Aorta (tissue), 5 donors: ENCODE results near the gene LHFPL4. TPM values are rescaled to one million over a fixed set of nuclear protein-coding genes. Genes with fewer than 3 reads are reported as not detected.
"Not testable (repeated sequence)": the region's sequence is repeated elsewhere in the genome, so short reads cannot be mapped to it uniquely, and the experiment has no call there.

ENCODE experiments used
- ATAC-seq: fragments of 200-7000 bp; cut with Tn5 transposase; one replicate; pipeline ENCODE4 v1.9.1; 2022; ENCODE audit warnings: moderate library complexity; ENCODE audit not compliant: low FRiP score
- DNase-seq, 2 donors: peaks; one replicate each; pipeline ENCODE4 v3.0.0-alpha.2; 2020
- H3K27ac ChIP-seq, 2 donors: one replicate each; pipeline ENCODE4 v1.5.1; 2013; ENCODE audit warnings: low read length in 2 of 2, mild to moderate bottlenecking in 2 of 2, moderate library complexity in 2 of 2, control low read depth in 1 of 2, inconsistent platforms in 1 of 2, low read depth in 1 of 2
- H3K27me3 ChIP-seq, 2 donors: one replicate each; pipeline ENCODE4 v1.6.1; 2013; ENCODE audit warnings: control low read depth in 1 of 2, low read length in 1 of 2, mild to moderate bottlenecking in 1 of 2, moderate library complexity in 1 of 2; ENCODE audit not compliant: insufficient read depth in 2 of 2, control insufficient read depth in 1 of 2
- H3K36me3 ChIP-seq, 2 donors: one replicate each; pipeline ENCODE4 v1.6.1; 2013; ENCODE audit warnings: control low read depth in 1 of 2, low read length in 1 of 2, mild to moderate bottlenecking in 1 of 2; ENCODE audit not compliant: insufficient read depth in 2 of 2, control insufficient read depth in 1 of 2
- H3K4me1 ChIP-seq, 2 donors: one replicate each; pipeline ENCODE4 v1.6.1; 2013; ENCODE audit warnings: low read length in 2 of 2, control low read depth in 1 of 2, mild to moderate bottlenecking in 1 of 2, moderate library complexity in 1 of 2; ENCODE audit not compliant: insufficient read depth in 2 of 2, control insufficient read depth in 1 of 2
- H3K4me3 ChIP-seq, 2 donors: one replicate each; pipeline ENCODE4 v1.5.1; 2013; ENCODE audit warnings: low read length in 2 of 2, control low read depth in 1 of 2, mild to moderate bottlenecking in 1 of 2
- H3K9me3 ChIP-seq: one replicate; pipeline ENCODE4 v1.6.1; 2013; ENCODE audit warnings: mild to moderate bottlenecking, low read length; ENCODE audit not compliant: control insufficient read depth
- WGBS, 2 donors: extraction: QIAGEN DNeasy Blood & Tissue Kit; methylation state at CpG; one replicate each; pipeline ENCODE4 v1.1.7; 2013; 5-methylcytosine and 5-hydroxymethylcytosine counted together
- intact Hi-C, 2 donors: fragments of 100-400 bp; cut with DNase I; formaldehyde crosslinking; loops; one replicate each; pipeline versions ENCODE4 v1.14.2 to v1.15.0; 2022
- polyA plus RNA-seq, 2 donors: library from polyadenylated mRNA; stranded (reverse); fragments of 200-250 nt; gene quantifications; one replicate each; pipeline ENCODE4 v1.2.3, GENCODE V29; 2013
- total RNA-seq, 2 donors: library from RNA; stranded (reverse); fragmentation: NEBNext Ultra II Directional; extraction: Animal tissue kit (Norgen Biotek cat#: 25700); gene quantifications; one replicate each; pipeline ENCODE4 v1.2.1, GENCODE V29; 2021
- donor health status: healthy with polysubstance abuse.
- donor health status: Bipolar disorder and iron deficiency.
- donor health status: DM: no; HTN: no; CAD: no.
- donor health status: DM: no; HTN: no; CAD: no.
- donor health status: DM: yes; HTN: yes; CAD: no.

LHFPL4 gene
- total and polyA plus RNA-seq, 4 donors, result 0.03 TPM; not detected in 3

- Histone ChIP-seq H3K36me3 (no peaks in the 10 kb centered on the region), H3K4me3 (no peak overlapping the region), H3K9me3 (no peaks in the 10 kb centered on the region), H3K4me1 (no peaks in the 10 kb centered on the region), H3K27me3 (no peaks in the 10 kb centered on the region), H3K27ac (no peak overlapping the region)
- DNase-seq, result no peak
- ATAC-seq, result no peak
- WGBS, 2 donors, result 23 to 25% methylated on average over 19 of the region's 19 CpGs
- intact Hi-C loops, result loop anchor here in 1 of 2 donors (10.0 kb wide), 1 partner anchor 145 kb away; the partner anchor contains the start of gene MTMR14
Observed at GRCh38 chr3:9499455-9500107, 54.0 kb downstream of the LHFPL4 start.

DNA sequence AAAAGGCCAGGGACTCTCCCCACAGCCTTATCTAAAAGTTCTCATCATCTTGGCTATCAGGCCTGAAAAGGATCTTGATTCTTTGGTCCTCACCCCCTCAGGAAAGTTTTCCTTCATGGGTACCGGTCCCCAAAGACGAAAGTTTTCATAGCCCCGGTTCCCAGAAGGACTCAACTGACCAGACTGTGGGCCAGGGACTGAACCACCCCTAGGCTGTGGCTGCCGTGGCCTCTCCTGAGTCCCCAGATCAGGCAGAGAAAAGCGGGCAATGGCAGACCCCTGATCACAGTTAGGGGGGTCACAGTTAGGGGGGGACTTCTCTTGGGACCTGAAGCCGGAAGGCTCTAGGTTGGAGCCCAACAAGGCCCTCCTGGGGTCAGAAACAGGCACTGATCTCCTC is 54.8 kb downstream of the LHFPL4 start:
- Histone ChIP-seq H3K9me3 (no peaks in the 10 kb centered on the region), H3K4me3 (no peak overlapping the region), H3K36me3 (no peaks in the 10 kb centered on the region), H3K4me1 (no peaks in the 10 kb centered on the region), H3K27me3 (no peaks in the 10 kb centered on the region), H3K27ac (no peak overlapping the region)
- WGBS, 2 donors, result 82 to 85% methylated on average over 6 of the region's 6 CpGs
- ATAC-seq, result no peak
- no peak for DNase-seq
- intact Hi-C loops, result no loop called here

DNA sequence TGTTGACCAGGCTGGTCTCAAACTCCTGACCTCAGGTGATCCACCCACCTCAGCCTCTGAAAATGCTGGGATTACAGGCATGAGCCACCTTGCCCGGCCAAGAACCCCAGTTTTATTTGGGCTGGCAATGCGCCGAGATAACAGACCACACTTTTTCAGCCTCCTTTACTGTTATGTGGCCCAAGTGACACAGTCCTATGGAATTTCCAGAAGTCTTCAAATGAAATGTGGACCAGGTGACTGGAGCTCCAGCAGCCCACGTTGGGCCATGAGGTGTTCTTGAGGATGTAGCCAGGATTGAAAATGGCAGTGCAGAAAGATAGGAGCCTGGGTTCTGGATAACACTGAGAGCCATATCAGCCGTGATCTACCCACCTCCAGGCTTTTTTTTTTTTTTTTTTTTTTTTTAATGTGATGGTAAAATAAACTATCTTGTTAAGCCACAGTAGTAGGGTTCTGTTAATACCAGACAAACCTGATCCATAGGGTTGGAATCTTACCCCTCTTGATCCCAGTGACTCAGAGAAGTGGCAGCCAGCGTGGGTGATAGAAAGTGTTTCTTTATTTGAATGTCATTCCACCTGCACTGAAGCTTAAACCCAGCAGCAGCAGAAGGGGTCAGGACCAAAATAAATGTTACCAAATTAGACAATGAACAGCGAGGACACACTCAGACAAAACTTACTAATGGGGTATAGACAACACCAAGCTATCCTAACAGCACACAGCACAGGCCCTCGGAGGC is 55.6 kb downstream of the LHFPL4 start:
- ATAC-seq (no peak), DNase-seq (no peak)
- Histone ChIP-seq H3K4me1 (no peaks in the 10 kb centered on the region), H3K4me3 (no peak overlapping the region), H3K27me3 (no peaks in the 10 kb centered on the region), H3K9me3 (no peaks in the 10 kb centered on the region), H3K27ac (no peak overlapping the region), H3K36me3 (no peaks in the 10 kb centered on the region)
- 75 to 78% methylated on average over 8 of the region's 8 CpGs for WGBS, 2 donors
- intact Hi-C loops, result no loop called here

- 75 to 81% methylated on average over 6 of the region's 6 CpGs for WGBS, 2 donors
- no peaks in the 10 kb centered on the region for H3K9me3 ChIP-seq
- no peak overlapping the region for H3K27ac ChIP-seq
- no peaks in the 10 kb centered on the region for H3K36me3 ChIP-seq
- no peak for DNase-seq
- H3K27me3 ChIP-seq, result no peaks in the 10 kb centered on the region
- intact Hi-C loops, result no loop called here
- no peak for ATAC-seq
- no peaks in the 10 kb centered on the region for H3K4me1 ChIP-seq
- no peak overlapping the region for H3K4me3 ChIP-seq
Observed at GRCh38 chr3:9496893-9497292, 56.7 kb downstream of the LHFPL4 start.

DNA sequence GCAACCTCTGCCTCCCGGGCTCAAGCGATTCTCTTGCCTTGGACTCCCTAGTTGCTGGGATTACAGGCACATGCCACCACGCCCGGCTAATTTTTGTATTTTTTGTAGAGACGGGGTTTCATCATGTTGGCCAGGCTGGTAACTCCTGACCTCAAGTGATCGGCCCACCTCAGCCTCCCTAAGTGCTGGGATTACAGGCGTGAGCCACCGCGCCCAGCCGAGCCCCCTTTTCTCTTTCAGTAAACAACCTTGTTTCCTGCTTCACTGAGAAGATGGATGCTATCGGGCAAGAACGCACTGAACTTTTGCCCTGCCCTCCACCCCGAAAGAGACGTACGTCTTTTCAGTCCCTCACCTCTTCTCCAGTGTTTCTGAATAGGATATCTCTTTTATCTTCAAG is 59.6 kb downstream of the LHFPL4 start:
- WGBS, 2 donors, result 92 to 93% methylated on average over 15 of the region's 15 CpGs
- H3K4me1 ChIP-seq, H3K4me3 ChIP-seq, H3K36me3 ChIP-seq, H3K9me3 ChIP-seq, DNase-seq, H3K27ac ChIP-seq, H3K27me3 ChIP-seq, intact Hi-C loops, ATAC-seq: not testable (repeated sequence)

- no peaks in the 10 kb centered on the region for H3K27me3 ChIP-seq
- H3K36me3 ChIP-seq, result no peaks in the 10 kb centered on the region
- 46 to 54% methylated on average over 3 of the region's 3 CpGs for WGBS, 2 donors
- H3K27ac ChIP-seq, result no peak overlapping the region
- DNase-seq (no peak), ATAC-seq (no peak)
- no peaks in the 10 kb centered on the region for H3K9me3 ChIP-seq
- intact Hi-C loops, result no loop called here
- no peak overlapping the region for H3K4me3 ChIP-seq
- no peaks in the 10 kb centered on the region for H3K4me1 ChIP-seq
Observed at GRCh38 chr3:9491506-9491905, 62.1 kb downstream of the LHFPL4 start.

- Histone ChIP-seq H3K9me3 (no peaks in the 10 kb centered on the region), H3K36me3 (no peaks in the 10 kb centered on the region)
- 98 to 100% methylated on average over 1 of the region's 1 CpG for WGBS, 2 donors
Observed at GRCh38 chr3:9485248-9485647, 68.4 kb downstream of the LHFPL4 start.

GRCh38 chr3:9480265-9480664 is 73.4 kb downstream of the LHFPL4 start:
- Histone ChIP-seq H3K27ac (no peak overlapping the region), H3K4me3 (no peak overlapping the region), H3K4me1 (no peaks in the 10 kb centered on the region), H3K27me3 (no peaks in the 10 kb centered on the region), H3K36me3 (peaks cover 7% of the 10 kb centered on the region in 2 donors), H3K9me3 (no peaks in the 10 kb centered on the region)
- DNase-seq (no peak), ATAC-seq (no peak)
- intact Hi-C loops, result no loop called here
- 97% methylated on average over 1 of the region's 1 CpG for WGBS, 2 donors

More at GRCh38 chr3:9485248-9485647, 68.4 kb downstream of the LHFPL4 start:
- Histone ChIP-seq H3K27ac (no peak overlapping the region), H3K4me3 (no peak overlapping the region), H3K4me1 (no peaks in the 10 kb centered on the region), H3K27me3 (no peaks in the 10 kb centered on the region)
- DNase-seq (no peak), ATAC-seq (no peak)
- intact Hi-C loops, result no loop called here

DNA sequence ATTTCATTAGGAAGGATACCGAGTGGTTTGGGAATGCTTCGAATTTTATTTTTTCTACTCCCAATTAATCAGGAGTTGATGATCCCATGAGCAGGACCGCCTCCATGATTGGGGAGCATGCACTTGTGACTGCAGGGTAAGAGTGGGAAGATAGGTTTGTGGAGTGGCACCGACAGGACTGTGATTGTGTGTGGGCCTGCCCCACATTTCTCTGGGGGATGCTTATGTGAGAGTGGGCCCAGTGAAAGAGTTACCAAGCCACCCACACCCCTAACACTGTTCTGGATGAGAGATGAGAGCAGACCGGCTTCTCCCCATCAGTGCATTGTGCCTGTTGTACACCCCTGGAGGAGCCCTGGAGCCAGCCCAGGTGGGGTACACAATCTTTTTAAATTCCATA is 76.7 kb downstream of the LHFPL4 start:
- no peak overlapping the region for H3K27ac ChIP-seq
- H3K36me3 ChIP-seq, result peaks cover 7 to 17% of the 10 kb centered on the region in 2 donors
- ATAC-seq (no peak), DNase-seq (no peak)
- H3K4me3 ChIP-seq, result no peak overlapping the region
- no peaks in the 10 kb centered on the region for H3K27me3 ChIP-seq
- intact Hi-C loops, result no loop called here
- H3K9me3 ChIP-seq, result no peaks in the 10 kb centered on the region
- WGBS, 2 donors, result 92 to 93% methylated on average over 5 of the region's 5 CpGs
- H3K4me1 ChIP-seq, result no peaks in the 10 kb centered on the region
